H9 (cell line): ENCODE measurements around the gene FAM72A. TPM values are rescaled to one million over a fixed set of nuclear protein-coding genes. Genes with fewer than 3 reads are reported as not detected.
"Not testable (repeated sequence)": the region's sequence is repeated elsewhere in the genome, so short reads cannot be mapped to it uniquely, and the experiment has no call there.

Source experiments
- DNase-seq: peaks from one replicate; pipeline ENCODE4 v3.0.0-alpha.2; 2017
- H2AFZ ChIP-seq: one replicate; pipeline ENCODE4 v1.6.1; 2013; ENCODE audit warnings: mild to moderate bottlenecking, low read length, control low read depth, moderate library complexity
- H2AK5ac ChIP-seq: 2 replicates; pipeline ENCODE4 v1.6.1; 2013; ENCODE audit warnings: low read length, control low read depth, mixed read lengths; ENCODE audit not compliant: insufficient read length
- H2BK120ac ChIP-seq: one replicate; pipeline ENCODE4 v1.6.1; 2013; ENCODE audit warnings: low read depth, mild to moderate bottlenecking, low read length, control low read depth, inconsistent platforms; ENCODE audit not compliant: poor library complexity, severe bottlenecking
- H2BK12ac ChIP-seq: 2 replicates; pipeline ENCODE4 v1.6.1; 2013; ENCODE audit warnings: low read length, control low read depth, mixed read lengths, low read depth; ENCODE audit not compliant: insufficient read length
- H2BK15ac ChIP-seq: 2 replicates; pipeline ENCODE4 v1.6.1; 2013; ENCODE audit warnings: low read depth, low read length, control low read depth
- H2BK20ac ChIP-seq: one replicate; pipeline ENCODE4 v1.6.1; 2013; ENCODE audit warnings: low read depth, mild to moderate bottlenecking, low read length, control low read depth, inconsistent platforms; ENCODE audit not compliant: poor library complexity, severe bottlenecking
- H2BK5ac ChIP-seq: 2 replicates; pipeline ENCODE4 v1.6.1; 2013; ENCODE audit warnings: low read length, control low read depth, mixed read lengths; ENCODE audit not compliant: insufficient read length
- H3K14ac ChIP-seq: 2 replicates; pipeline ENCODE4 v1.6.1; 2013; ENCODE audit warnings: low read length, control low read depth; ENCODE audit not compliant: insufficient read depth
- H3K18ac ChIP-seq: 2 replicates; pipeline ENCODE4 v1.6.1; 2013; ENCODE audit warnings: low read depth, mild to moderate bottlenecking, mixed read lengths, low read length, control low read depth; ENCODE audit not compliant: insufficient read length
- H3K23ac ChIP-seq: 2 replicates; pipeline ENCODE4 v1.6.1; 2013; ENCODE audit warnings: low read length, control low read depth, mixed read lengths, low read depth; ENCODE audit not compliant: insufficient read length
- H3K23me2 ChIP-seq: 2 replicates; pipeline ENCODE4 v1.6.1; 2013; ENCODE audit warnings: low read depth, mild to moderate bottlenecking, mixed read lengths, low read length, control low read depth; ENCODE audit not compliant: insufficient read length, poor library complexity, severe bottlenecking
- H3K27ac ChIP-seq: 2 replicates; pipeline ENCODE4 v1.5.1; 2013; ENCODE audit warnings: low read length, control low read depth, mixed read lengths, low read depth; ENCODE audit not compliant: insufficient read length
- H3K27me3 ChIP-seq: 2 replicates; pipeline ENCODE4 v1.6.1; 2013; ENCODE audit warnings: low read length, control low read depth, inconsistent platforms; ENCODE audit not compliant: insufficient read depth
- H3K4ac ChIP-seq: 2 replicates; pipeline ENCODE4 v1.6.1; 2013; ENCODE audit warnings: low read depth, mild to moderate bottlenecking, control low read depth, inconsistent platforms, low read length, moderate library complexity
- H3K4me1 ChIP-seq: 2 replicates; pipeline ENCODE4 v1.6.1; 2013; ENCODE audit warnings: low read length, control low read depth, inconsistent platforms; ENCODE audit not compliant: insufficient read depth
- H3K4me2 ChIP-seq: 2 replicates; pipeline ENCODE4 v1.6.1; 2013; ENCODE audit warnings: low read length, control low read depth, mixed read lengths; ENCODE audit not compliant: insufficient read length, insufficient read depth
- H3K56ac ChIP-seq: 2 replicates; pipeline ENCODE4 v1.6.1; 2013; ENCODE audit warnings: low read depth, mild to moderate bottlenecking, mixed read lengths, low read length, control low read depth; ENCODE audit not compliant: insufficient read length
- H3K79me1 ChIP-seq: 2 replicates; pipeline ENCODE4 v1.6.1; 2013; ENCODE audit warnings: low read depth, mild to moderate bottlenecking, moderate library complexity, low read length, control low read depth, inconsistent platforms; ENCODE audit not compliant: insufficient read depth, poor library complexity, severe bottlenecking
- H3K79me2 ChIP-seq: 2 replicates; pipeline ENCODE4 v1.6.1; 2013; ENCODE audit warnings: low read length, control low read depth, inconsistent platforms; ENCODE audit not compliant: insufficient read depth
- H3K9ac ChIP-seq: 2 replicates; pipeline ENCODE4 v1.6.1; 2013; ENCODE audit warnings: low read length, control low read depth, mixed read lengths; ENCODE audit not compliant: insufficient read length; ENCODE audit errors: extremely low read depth
- H3K9me3 ChIP-seq: one replicate; pipeline ENCODE4 v1.6.1; 2013; ENCODE audit warnings: low read depth, low read length, inconsistent platforms; ENCODE audit not compliant: control insufficient read depth
- H3T11ph ChIP-seq: one replicate; pipeline ENCODE4 v1.6.1; 2013; ENCODE audit warnings: mild to moderate bottlenecking, low read length, control low read depth, inconsistent platforms
- H4K20me1 ChIP-seq: one replicate; pipeline ENCODE4 v1.6.1; 2013; ENCODE audit not compliant: control insufficient read depth, insufficient read length, insufficient read depth
- H4K5ac ChIP-seq: 2 replicates; pipeline ENCODE4 v1.6.1; 2013; ENCODE audit warnings: low read depth, mild to moderate bottlenecking, mixed read lengths, low read length, control low read depth; ENCODE audit not compliant: insufficient read length
- H4K8ac ChIP-seq: replicated peaks from 2 replicates; pipeline ENCODE4 v1.6.1; 2013; ENCODE audit warnings: low read length, control low read depth, mixed read lengths, low read depth; ENCODE audit not compliant: insufficient read length
- H4K91ac ChIP-seq: 2 replicates; pipeline ENCODE4 v1.6.1; 2013; ENCODE audit warnings: low read depth, mild to moderate bottlenecking, moderate library complexity, mixed read lengths, low read length, control low read depth; ENCODE audit not compliant: insufficient read length
- H3K27ac Mint-ChIP-seq, 3 experiments: 2 replicates in 2 of 3; 3 replicates in 1 of 3; pipeline ENCODE4 v1.8.0; 2020 to 2021; ENCODE audit warnings: mixed read lengths in 3 of 3, mild to moderate bottlenecking in 1 of 3, moderate library complexity in 1 of 3
- H3K27me3 Mint-ChIP-seq: 2 replicates; pipeline ENCODE4 v1.8.0; 2021; ENCODE audit warnings: low read depth, mild to moderate bottlenecking, moderate library complexity, mixed read lengths
- H3K36me3 Mint-ChIP-seq, 3 experiments: 2 replicates in 2 of 3; 3 replicates in 1 of 3; pipeline ENCODE4 v1.8.0; 2020 to 2021; ENCODE audit warnings: low read depth in 3 of 3, mixed read lengths in 3 of 3; ENCODE audit not compliant: insufficient read depth in 1 of 3
- H3K4me1 Mint-ChIP-seq, 2 experiments: 2 replicates each; pipeline ENCODE4 v1.8.0; 2020; ENCODE audit warnings: mixed read lengths in 2 of 2
- H3K4me3 Mint-ChIP-seq, 2 experiments: 2 replicates in 1 of 2; 3 replicates in 1 of 2; pipeline ENCODE4 v1.8.0; 2020 to 2021; ENCODE audit warnings: mild to moderate bottlenecking in 2 of 2, mixed read lengths in 2 of 2, moderate library complexity in 1 of 2
- H3K9me3 Mint-ChIP-seq, 2 experiments: 2 replicates in 1 of 2; 3 replicates in 1 of 2; pipeline ENCODE4 v1.8.0; 2020; ENCODE audit warnings: mild to moderate bottlenecking in 2 of 2, mixed read lengths in 2 of 2, moderate library complexity in 1 of 2
- WGBS: extraction: QIAGEN DNeasy Blood & Tissue Kit; methylation state at CpG from one replicate; pipeline ENCODE4 v1.1.7; 2013; ENCODE audit warnings: missing lambda C conversion rate, low lambda C conversion rate, mixed read lengths; ENCODE audit not compliant: insufficient read length; ENCODE audit errors: extremely low coverage; 5-methylcytosine and 5-hydroxymethylcytosine counted together
- total RNA-seq: library from RNA; stranded (reverse); gene quantifications from 2 replicates; pipeline ENCODE4 v1.2.1, GENCODE V29; 2021

FAM72A gene
- total RNA-seq, 1 experiment from 2014 or later: 10.5 TPM

- H2BK12ac ChIP-seq, H3K27me3 ChIP-seq, H3K4ac ChIP-seq, H3K27me3 Mint-ChIP-seq, H3K27ac ChIP-seq, H2AFZ ChIP-seq, H3K9ac ChIP-seq, H3K18ac ChIP-seq, H3K4me1 ChIP-seq, H3K23ac ChIP-seq, H3K27ac Mint-ChIP-seq, H3K36me3 Mint-ChIP-seq, H2BK120ac ChIP-seq, H3K4me2 ChIP-seq, H3K14ac ChIP-seq, H3K23me2 ChIP-seq, DNase-seq, H4K8ac ChIP-seq, H3K79me2 ChIP-seq, H2BK15ac ChIP-seq, H3K56ac ChIP-seq, H2AK5ac ChIP-seq, H3T11ph ChIP-seq, H4K5ac ChIP-seq, H3K9me3 ChIP-seq, H4K20me1 ChIP-seq, H3K4me3 Mint-ChIP-seq, H3K79me1 ChIP-seq, H3K9me3 Mint-ChIP-seq, H3K4me1 Mint-ChIP-seq, H2BK5ac ChIP-seq, H4K91ac ChIP-seq, H2BK20ac ChIP-seq: not testable (repeated sequence)
- WGBS: no CpG with 5 or more reads among the region's 2 CpGs
These were observed 26.6 kb upstream of the FAM72A start for GRCh38 chr1:206229286-206229685.

DNA sequence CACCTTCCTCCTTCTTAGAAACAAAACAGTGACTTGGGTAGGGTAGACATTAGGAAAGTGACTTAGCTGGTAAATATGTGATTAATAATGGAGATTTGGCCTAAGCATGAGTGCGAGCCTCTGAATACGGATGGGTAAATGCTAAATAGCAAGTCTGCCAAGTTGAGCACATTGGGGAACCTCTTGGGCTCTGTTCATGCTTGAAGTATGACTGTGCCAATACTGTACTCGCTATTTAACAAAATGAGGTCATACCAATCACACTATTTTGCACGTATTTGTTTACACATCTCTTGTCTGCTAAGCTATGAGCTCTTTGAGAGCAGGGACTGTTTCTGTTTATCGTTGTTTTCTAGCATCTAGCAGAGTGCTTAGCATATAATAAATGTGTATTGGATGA, 24.2 kb upstream of the FAM72A start:
- H3K9me3 Mint-ChIP-seq, H3K36me3 Mint-ChIP-seq, H3K4ac ChIP-seq, H3K14ac ChIP-seq, H3K27ac Mint-ChIP-seq, H3K27me3 Mint-ChIP-seq, H4K8ac ChIP-seq, H3K18ac ChIP-seq, H2BK20ac ChIP-seq, H3K27me3 ChIP-seq, H3K27ac ChIP-seq, H3K79me1 ChIP-seq, H4K5ac ChIP-seq, H3K79me2 ChIP-seq, H4K91ac ChIP-seq, H3K9me3 ChIP-seq, H2BK15ac ChIP-seq, H3K23ac ChIP-seq, H2BK12ac ChIP-seq, H3K56ac ChIP-seq, H3K9ac ChIP-seq, H4K20me1 ChIP-seq, H2BK5ac ChIP-seq, H3K4me3 Mint-ChIP-seq, H3K23me2 ChIP-seq, H2AFZ ChIP-seq, DNase-seq, H3T11ph ChIP-seq, H3K4me2 ChIP-seq, H3K4me1 Mint-ChIP-seq, H2AK5ac ChIP-seq, H2BK120ac ChIP-seq, H3K4me1 ChIP-seq: not testable (repeated sequence)
- WGBS: no CpG with 5 or more reads among the region's 5 CpGs
